GM18502 (cell line): Measurements from ENCODE around the gene METTL2B.

Source experiments
- ATAC-seq: cut with Tn5 transposase; IDR thresholded peaks from one replicate; pipeline ENCODE4 v1.9.1; 2021; ENCODE audit warnings: mild to moderate bottlenecking; ENCODE audit not compliant: unreplicated experiment, poor library complexity

The METTL2B gene, protein sequence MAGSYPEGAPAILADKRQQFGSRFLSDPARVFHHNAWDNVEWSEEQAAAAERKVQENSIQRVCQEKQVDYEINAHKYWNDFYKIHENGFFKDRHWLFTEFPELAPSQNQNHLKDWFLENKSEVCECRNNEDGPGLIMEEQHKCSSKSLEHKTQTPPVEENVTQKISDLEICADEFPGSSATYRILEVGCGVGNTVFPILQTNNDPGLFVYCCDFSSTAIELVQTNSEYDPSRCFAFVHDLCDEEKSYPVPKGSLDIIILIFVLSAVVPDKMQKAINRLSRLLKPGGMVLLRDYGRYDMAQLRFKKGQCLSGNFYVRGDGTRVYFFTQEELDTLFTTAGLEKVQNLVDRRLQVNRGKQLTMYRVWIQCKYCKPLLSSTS

DNA sequence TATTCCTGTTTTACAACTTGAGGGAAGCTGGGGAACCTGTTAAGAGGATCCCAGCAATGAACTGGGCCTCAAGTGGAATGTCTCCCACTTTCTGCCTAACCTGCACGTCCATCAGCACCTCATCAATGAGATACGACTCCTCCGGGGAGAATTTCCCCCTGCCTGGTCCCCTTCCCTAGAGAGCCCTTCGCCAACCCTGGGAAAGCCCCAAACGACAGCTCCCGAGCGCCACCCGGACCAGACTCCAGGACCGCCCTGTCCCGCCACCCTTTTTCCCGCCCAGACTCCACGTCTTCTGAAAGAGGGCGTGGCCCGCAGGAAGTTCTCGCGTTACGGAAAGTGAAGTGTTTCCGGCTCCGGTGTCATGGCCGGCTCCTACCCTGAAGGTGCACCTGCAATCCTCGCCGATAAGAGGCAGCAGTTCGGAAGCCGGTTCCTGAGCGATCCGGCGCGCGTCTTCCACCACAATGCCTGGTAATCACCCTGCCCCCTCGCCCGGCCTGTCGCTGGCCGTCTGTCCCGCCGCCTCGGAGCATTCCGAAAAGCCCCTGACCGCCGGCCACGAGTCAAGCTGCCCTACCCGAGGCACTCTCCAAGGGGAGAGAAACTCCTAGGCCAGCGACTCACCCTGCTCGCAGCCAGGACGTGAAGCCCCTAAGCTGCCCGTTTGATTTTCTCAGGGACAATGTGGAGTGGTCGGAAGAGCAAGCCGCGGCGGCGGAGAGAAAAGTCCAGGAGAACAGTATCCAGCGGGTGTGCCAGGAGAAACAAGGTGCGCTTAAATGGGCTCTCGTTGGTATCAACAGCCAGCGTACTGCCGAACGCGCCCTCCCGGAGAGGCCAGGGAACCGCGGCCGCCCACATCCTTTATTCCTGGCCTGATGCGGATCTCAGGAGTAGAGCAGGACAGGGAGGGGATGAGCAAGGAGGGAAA, at the start of gene METTL2B:
METTL2B (plus strand) TSS at position 347 of the 934 bp plus-strand sequence; CDS start at position 365, 18 bp downstream.
- peak; percentile 93 for ATAC-seq

- ATAC-seq: no peak
Observed at GRCh38 chr7:128427289-128427891, 49.2 kb upstream of the METTL2B start.

GRCh38 chr7:128430207-128430606, 46.3 kb upstream of the METTL2B start:
- ATAC-seq: no peak

GRCh38 chr7:128431221-128431620, 45.3 kb upstream of the METTL2B start:
- no peak for ATAC-seq

GRCh38 chr7:128431754-128432153, 44.8 kb upstream of the METTL2B start:
- ATAC-seq: no peak

DNA sequence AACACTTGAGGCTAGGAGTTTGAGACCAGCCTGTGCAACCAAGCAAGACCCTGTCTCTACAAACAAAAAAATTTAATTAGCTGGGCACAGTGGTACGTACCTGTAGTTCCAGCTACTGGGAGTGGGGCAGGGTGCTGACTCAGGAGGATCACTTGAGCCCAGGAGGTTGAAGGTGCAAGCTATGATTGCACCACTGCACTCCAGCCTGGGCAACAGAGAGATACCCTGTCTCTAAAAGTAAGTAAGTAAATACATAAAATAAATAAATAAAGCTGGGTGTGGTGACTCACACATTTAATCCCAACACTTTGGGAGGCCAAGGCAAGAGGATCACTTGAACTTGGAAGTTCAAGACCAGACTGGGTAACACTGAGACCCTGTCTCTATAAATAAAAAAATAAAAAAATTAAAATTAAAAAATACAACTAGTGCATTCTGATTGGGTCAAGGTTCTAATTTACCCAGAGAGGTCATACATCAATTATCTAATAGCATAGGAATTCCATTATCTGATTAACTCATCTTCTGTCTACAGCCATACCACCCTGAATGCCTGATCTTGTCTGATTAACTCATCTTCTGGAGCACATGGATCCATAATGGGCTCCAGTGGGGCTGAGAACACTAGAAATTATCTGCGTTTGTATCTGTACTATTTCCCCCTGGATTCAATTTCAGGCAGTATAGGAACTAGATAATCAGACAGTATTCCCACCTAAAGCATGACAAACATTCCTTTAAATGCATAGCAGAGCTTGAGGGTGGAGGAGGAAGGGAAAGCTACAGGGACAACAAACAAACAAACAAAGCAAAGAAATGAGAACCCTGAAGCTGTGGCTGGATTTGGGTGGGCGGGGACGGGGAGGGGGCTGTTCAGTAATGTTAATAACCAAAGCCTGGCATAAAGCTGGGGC, 41.9 kb upstream of the METTL2B start:
- ATAC-seq: no peak

GRCh38 chr7:128435327-128435686, 41.2 kb upstream of the METTL2B start:
- no peak for ATAC-seq

GRCh38 chr7:128437426-128438332, 38.9 kb upstream of the METTL2B start:
- ATAC-seq: peak; percentile 46

DNA sequence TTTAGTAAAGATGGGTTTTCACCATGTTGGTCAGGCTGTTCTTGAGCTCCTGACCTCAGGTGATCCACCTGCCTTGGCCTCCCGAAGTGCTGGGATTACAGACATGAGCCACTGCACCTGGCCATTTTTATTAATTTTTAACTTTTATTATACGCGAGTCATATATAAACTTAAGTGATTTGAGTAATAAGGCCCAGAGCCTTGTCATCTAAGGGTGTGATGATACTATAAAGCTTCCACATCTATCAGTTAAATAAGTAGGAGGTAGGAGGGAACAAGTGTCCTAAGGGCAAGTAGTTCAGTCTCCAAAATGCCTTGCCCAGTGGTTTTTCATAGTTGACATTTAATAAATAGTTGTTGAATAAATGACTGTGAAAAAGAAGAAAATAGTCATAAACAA, 34.2 kb upstream of the METTL2B start:
- no peak for ATAC-seq

GRCh38 chr7:128443831-128444600, 32.5 kb upstream of the METTL2B start:
- ATAC-seq: no peak

- no peak for ATAC-seq
Observed at GRCh38 chr7:128446306-128446705, 30.2 kb upstream of the METTL2B start.

DNA sequence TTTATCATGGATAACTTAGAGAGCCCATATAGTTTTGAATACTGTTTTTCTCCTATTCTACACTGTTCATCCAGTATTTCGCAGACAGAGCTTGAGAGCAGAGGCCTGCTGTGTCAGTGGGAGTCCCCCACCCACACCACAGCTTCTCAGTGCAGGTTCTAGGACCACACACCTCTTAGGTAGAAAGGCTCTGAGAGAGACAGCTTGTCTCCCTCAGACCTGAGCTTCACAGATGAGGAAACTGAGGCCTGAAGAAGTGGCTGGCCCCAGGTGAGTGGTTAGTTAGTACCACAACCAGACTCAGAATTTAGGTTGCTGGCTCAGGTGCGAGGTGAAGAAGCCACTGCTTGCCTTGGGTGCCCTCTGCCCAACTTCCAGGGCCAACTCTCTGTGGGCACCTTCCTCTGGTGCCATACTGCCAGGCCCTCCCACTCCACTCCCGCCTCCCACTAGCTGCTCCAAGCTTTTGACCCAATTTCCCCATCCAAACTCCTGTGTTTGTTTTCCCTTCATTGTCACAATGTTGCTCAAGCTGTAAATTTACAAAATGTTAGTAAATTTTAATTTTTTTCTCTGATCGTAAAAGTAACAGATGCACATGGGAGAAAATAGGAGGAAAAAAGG, 28.5 kb upstream of the METTL2B start:
- ATAC-seq: no peak

DNA sequence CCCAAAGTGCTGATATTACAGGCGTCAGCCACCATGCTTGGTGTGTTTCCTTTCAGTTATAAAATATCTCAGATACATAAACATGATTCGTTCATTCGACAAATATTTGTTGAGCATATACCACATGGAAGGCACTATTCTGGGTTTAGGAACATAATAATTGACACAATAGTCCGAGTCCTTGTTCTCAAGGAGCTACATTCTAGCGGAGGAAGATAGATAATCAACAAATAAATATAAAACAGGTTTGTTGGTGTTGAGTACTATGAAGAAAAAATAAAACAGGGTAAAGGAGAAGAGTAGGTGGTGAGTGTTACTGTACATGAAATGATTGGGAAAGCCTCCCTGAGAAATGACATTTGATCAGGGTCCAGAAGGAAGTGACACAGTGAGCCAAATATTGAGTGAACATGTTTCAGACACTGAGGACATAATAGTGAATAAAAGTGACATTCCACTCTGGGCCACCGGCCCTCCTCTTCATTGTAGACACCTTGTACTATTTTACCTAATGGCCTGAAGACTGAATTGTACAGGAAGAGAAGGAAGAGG, 27.7 kb upstream of the METTL2B start:
- ATAC-seq: no peak

- ATAC-seq: no peak
Observed at GRCh38 chr7:128450409-128450808, 26.1 kb upstream of the METTL2B start.

DNA sequence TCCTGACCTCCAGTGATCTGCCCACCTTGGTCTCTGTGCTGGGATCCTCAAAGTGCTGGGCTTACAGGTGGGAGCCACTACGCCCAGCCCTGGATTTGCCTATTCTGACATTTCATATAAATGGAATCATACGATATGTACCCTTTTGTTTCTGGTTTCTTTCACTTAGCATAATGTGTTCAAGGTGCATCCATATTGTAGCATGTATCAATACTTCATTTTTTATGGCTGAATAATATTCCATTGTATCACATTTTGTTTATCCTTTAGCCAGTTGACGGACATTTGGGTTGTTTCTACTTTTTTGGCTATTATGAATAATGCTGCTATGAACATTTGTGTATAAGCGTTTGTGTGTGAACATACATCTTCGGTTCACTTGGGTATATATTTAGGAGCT, 25.6 kb upstream of the METTL2B start:
- no peak for ATAC-seq

DNA sequence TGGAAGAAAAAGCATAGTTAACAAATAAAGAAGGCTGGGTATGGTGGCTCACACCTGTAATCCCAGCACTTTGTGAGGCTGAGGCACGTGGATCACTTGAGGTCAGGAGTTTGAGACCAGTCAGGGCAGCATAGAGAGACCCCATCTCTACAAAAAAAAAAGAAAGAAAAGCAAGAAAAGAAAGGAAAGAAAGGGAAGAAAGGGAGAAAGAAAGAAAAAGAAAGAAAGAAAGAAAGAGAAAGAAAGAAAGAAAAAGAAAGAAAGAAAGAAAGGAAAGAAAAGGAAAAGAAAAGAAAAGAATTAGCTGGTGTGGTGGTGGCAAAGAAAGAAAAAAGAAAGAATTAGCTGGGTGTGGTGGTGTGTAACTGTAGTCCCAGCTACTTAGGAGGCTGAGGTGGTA, 24.0 kb upstream of the METTL2B start:
- no peak for ATAC-seq
